ENCODE data around the gene SLC22A17. TPM values are rescaled to one million over a fixed set of nuclear protein-coding genes. Genes with fewer than 3 reads are reported as not detected.

SLC22A17 gene
- polyA plus RNA-seq, 1 donor (not counting 4 experiments of a cell fraction or from before 2014, with no cell fraction given): 0.76 TPM

GRCh38 chr14:23371865-23372264 is 19.2 kb upstream of the SLC22A17 start:
- H3K27ac ChIP-seq (ENCODE audit: control insufficient read depth, insufficient read depth, low read length): no peak overlapping the region
- no peaks in the 10 kb centered on the region for H3K36me3 ChIP-seq (ENCODE audit: control insufficient read depth in 2 of 2, extremely low read depth in 1 of 2, insufficient read depth in 2 of 2, low read length in 2 of 2)
- no peak overlapping the region for H3K9ac ChIP-seq (ENCODE audit: control insufficient read depth, extremely low read depth, insufficient read depth, low read length)
- no peaks in the 10 kb centered on the region for H4K20me1 ChIP-seq (ENCODE audit: control insufficient read depth, extremely low read depth, insufficient read depth, low read length)
- H3K4me3 ChIP-seq (ENCODE audit: control insufficient read depth in 2 of 3, extremely low read depth in 1 of 3, insufficient read depth in 2 of 3, low read depth in 1 of 3, low read length in 3 of 3): no peak overlapping the region
- TF ChIP-seq EZH2 (IDR thresholded peaks at IDR 0.05; ENCODE audit: low read length): no peak
- no peak for TF ChIP-seq CTCF (optimal IDR thresholded peaks at IDR 0.05 in 1 of 3, IDR thresholded peaks at IDR 0.05 in 1 of 3, conservative IDR thresholded peaks at IDR 0.05 in 1 of 3; ENCODE audit: extremely low read depth in 1 of 3, insufficient read depth in 2 of 3, low read length in 3 of 3)
- no peak overlapping the region for H3K4me2 ChIP-seq (ENCODE audit: control insufficient read depth, extremely low read depth, insufficient read depth, low read depth, low read length)
- dilution Hi-C loops (cut with MboI; ENCODE audit: extremely low pct_ligation_motif_present, low sequenced_read_pairs): no loop called here
- no peak overlapping the region for H2AFZ ChIP-seq (ENCODE audit: control insufficient read depth, low read length)
- DNase-seq (ENCODE audit: low read depth, low spot score) (no peak), FAIRE-seq (no peak)
- no peaks in the 10 kb centered on the region for H3K9me3 ChIP-seq (ENCODE audit: control insufficient read depth, low read depth, low read length)
- no peaks in the 10 kb centered on the region for H3K79me2 ChIP-seq (ENCODE audit: control insufficient read depth, insufficient read depth, low read length)
- no peaks in the 10 kb centered on the region for H3K27me3 ChIP-seq (ENCODE audit: control insufficient read depth, extremely low read depth, insufficient read depth, low read length)
- peaks cover 2% of the 10 kb centered on the region for H3K4me1 ChIP-seq (ENCODE audit: control insufficient read depth, extremely low read depth, insufficient read depth, low read length)
- no peaks in the 10 kb centered on the region for H3K9me1 ChIP-seq (ENCODE audit: control insufficient read depth, extremely low read depth, insufficient read depth, low read length)

- H3K27ac ChIP-seq (ENCODE audit: control insufficient read depth, insufficient read depth, low read length): no peak overlapping the region
These were observed 17.5 kb upstream of the SLC22A17 start for GRCh38 chr14:23370221-23370620.

More at GRCh38 chr14:23370221-23370620, 17.5 kb upstream of the SLC22A17 start:
- H4K20me1 ChIP-seq (ENCODE audit: control insufficient read depth, extremely low read depth, insufficient read depth, low read length): no peaks in the 10 kb centered on the region
- no peak overlapping the region for H2AFZ ChIP-seq (ENCODE audit: control insufficient read depth, low read length)
- FAIRE-seq (no peak), DNase-seq (ENCODE audit: low read depth, low spot score) (no peak)
- no peaks in the 10 kb centered on the region for H3K27me3 ChIP-seq (ENCODE audit: control insufficient read depth, extremely low read depth, insufficient read depth, low read length)
- H3K4me2 ChIP-seq (ENCODE audit: control insufficient read depth, extremely low read depth, insufficient read depth, low read depth, low read length): no peak overlapping the region
- no peaks in the 10 kb centered on the region for H3K79me2 ChIP-seq (ENCODE audit: control insufficient read depth, insufficient read depth, low read length)
- no peak overlapping the region for H3K9ac ChIP-seq (ENCODE audit: control insufficient read depth, extremely low read depth, insufficient read depth, low read length)
- TF ChIP-seq CTCF (optimal IDR thresholded peaks at IDR 0.05 in 1 of 3, IDR thresholded peaks at IDR 0.05 in 1 of 3, conservative IDR thresholded peaks at IDR 0.05 in 1 of 3; ENCODE audit: extremely low read depth in 1 of 3, insufficient read depth in 2 of 3, low read length in 3 of 3): no peak
- no peak for TF ChIP-seq EZH2 (IDR thresholded peaks at IDR 0.05; ENCODE audit: low read length)
- no peak overlapping the region for H3K4me3 ChIP-seq (ENCODE audit: control insufficient read depth in 2 of 3, extremely low read depth in 1 of 3, insufficient read depth in 2 of 3, low read depth in 1 of 3, low read length in 3 of 3)
- peaks cover 12% of the 10 kb centered on the region for H3K4me1 ChIP-seq (ENCODE audit: control insufficient read depth, extremely low read depth, insufficient read depth, low read length)
- H3K9me1 ChIP-seq (ENCODE audit: control insufficient read depth, extremely low read depth, insufficient read depth, low read length): no peaks in the 10 kb centered on the region
- H3K36me3 ChIP-seq (ENCODE audit: control insufficient read depth in 2 of 2, extremely low read depth in 1 of 2, insufficient read depth in 2 of 2, low read length in 2 of 2): no peaks in the 10 kb centered on the region
- H3K9me3 ChIP-seq (ENCODE audit: control insufficient read depth, low read depth, low read length): no peaks in the 10 kb centered on the region
- dilution Hi-C loops (cut with MboI; ENCODE audit: extremely low pct_ligation_motif_present, low sequenced_read_pairs): no loop called here
